ENCODE results near the gene CCDC9.

- TF ChIP-seq CTCF (conservative IDR thresholded peaks at IDR 0.05 in 1 of 2, IDR thresholded peaks at IDR 0.05 in 1 of 2; ENCODE audit: extremely low read depth in 1 of 2, insufficient read depth in 1 of 2, low read depth in 1 of 2, low read length in 2 of 2): no peak
- no peak for TF ChIP-seq EZH2 (IDR thresholded peaks at IDR 0.05; ENCODE audit: borderline replicate concordance, low read length)
These were observed 53.3 kb downstream of the CCDC9 start, which contains the start of gene C5AR1 for GRCh38 chr19:47309608-47310007.

Data from mammary epithelial cell (primary cell).